WTC11 (cell line): ENCODE measurements around the gene ATMIN. TPM values are rescaled to one million over a fixed set of nuclear protein-coding genes. Genes with fewer than 3 reads are reported as not detected.

ENCODE experiments used
- ATAC-seq: fragments of 200-7000 bp; cut with Tn5 transposase; 2 replicates; pipeline ENCODE4 v1.10.0; 2021; ENCODE audit warnings: mild to moderate bottlenecking, moderate library complexity
- CTCF ChIA-PET: fragments of 300-600 bp; sonication (Branson Sonifier 250); formaldehyde crosslinking; loops from one replicate; lab custom pipeline; 2021; ENCODE audit warnings: antibody characterized with exemption; lab: Charles Lee
- POLR2A ChIA-PET: fragments of 350-600 bp; sonication (Branson Sonifier 250); formaldehyde crosslinking; loops from one replicate; lab custom pipeline; 2021; ENCODE audit warnings: antibody characterized with exemption; lab: Charles Lee
- DNase-seq: peaks from one replicate; pipeline ENCODE4 v3.0.0; 2021; ENCODE audit warnings: low spot score
- H3K27ac Mint-ChIP-seq: 2 replicates; pipeline ENCODE4 v1.8.0; 2021; ENCODE audit warnings: mixed read lengths
- H3K27me3 Mint-ChIP-seq: 2 replicates; pipeline ENCODE4 v1.8.0; 2021; ENCODE audit warnings: low read depth, mild to moderate bottlenecking, moderate library complexity, mixed read lengths
- H3K36me3 Mint-ChIP-seq: 2 replicates; pipeline ENCODE4 v1.8.0; 2021; ENCODE audit warnings: mixed read lengths
- H3K4me1 Mint-ChIP-seq: 2 replicates; pipeline ENCODE4 v1.8.0; 2022; ENCODE audit warnings: mixed read lengths
- H3K4me3 Mint-ChIP-seq: 2 replicates; pipeline ENCODE4 v1.8.0; 2021; ENCODE audit warnings: mild to moderate bottlenecking, moderate library complexity, mixed read lengths
- H3K9me3 Mint-ChIP-seq: 2 replicates; pipeline ENCODE4 v1.8.0; 2021; ENCODE audit warnings: mixed read lengths
- CBFB ChIP-seq: sonication (generic); formaldehyde crosslinking; IDR thresholded peaks from 2 replicates; pipeline ENCODE4 v1.8.1; 2022; ENCODE audit warnings: mild to moderate bottlenecking, low read depth, missing genetic modification reagents
- JUN ChIP-seq: sonication (generic); formaldehyde crosslinking; IDR thresholded peaks from 2 replicates; pipeline ENCODE4 v1.8.0; 2023; ENCODE audit warnings: mild to moderate bottlenecking, missing genetic modification reagents
- MXD4 ChIP-seq: fragments of 250-450 bp; sonication (Bioruptor Pico); IDR thresholded peaks from 2 replicates; pipeline ENCODE4 v1.8.0; 2021; ENCODE audit warnings: mild to moderate bottlenecking, moderate library complexity, borderline replicate concordance
- NFE2L1 ChIP-seq: sonication (generic); formaldehyde crosslinking; IDR thresholded peaks from 2 replicates; pipeline ENCODE4 v1.8.1; 2023; ENCODE audit warnings: missing genetic modification reagents
- NR3C1 ChIP-seq: sonication (generic); formaldehyde crosslinking; conservative IDR thresholded peaks from 2 replicates; pipeline ENCODE4 v1.8.1; 2023; ENCODE audit warnings: low read depth, mild to moderate bottlenecking, missing genetic modification reagents
- OVOL2 ChIP-seq: fragments of 250-450 bp; sonication (Bioruptor Pico); IDR thresholded peaks from 2 replicates; pipeline ENCODE4 v1.9.0; 2021; ENCODE audit warnings: mild to moderate bottlenecking, borderline replicate concordance
- SP1 ChIP-seq: sonication (generic); formaldehyde crosslinking; conservative IDR thresholded peaks from 2 replicates; pipeline ENCODE4 v1.8.1; 2022; ENCODE audit warnings: missing genetic modification reagents
- TEAD1 ChIP-seq: sonication (generic); formaldehyde crosslinking; IDR thresholded peaks from 2 replicates; pipeline ENCODE4 v1.8.0; 2022; ENCODE audit warnings: mild to moderate bottlenecking, missing genetic modification reagents
- ZNF263 ChIP-seq: sonication (generic); formaldehyde crosslinking; IDR thresholded peaks from 2 replicates; pipeline ENCODE4 v1.8.1; 2022; ENCODE audit warnings: low read depth, mild to moderate bottlenecking, moderate library complexity, missing genetic modification reagents
- ZNF317 ChIP-seq: sonication (generic); formaldehyde crosslinking; IDR thresholded peaks from 2 replicates; pipeline ENCODE4 v1.8.1; 2023; ENCODE audit warnings: low read depth, mild to moderate bottlenecking, moderate library complexity, missing genetic modification reagents, borderline replicate concordance
- ZNF423 ChIP-seq: fragments of 250-450 bp; sonication (Bioruptor Pico); IDR thresholded peaks from 2 replicates; pipeline ENCODE4 v2.1.2; 2022; ENCODE audit warnings: mild to moderate bottlenecking, moderate library complexity
- total RNA-seq: library from RNA; stranded (reverse); gene quantifications from 3 replicates; pipeline ENCODE4 v1.2.3, GENCODE V29; 2021
- TF ChIP-seq, protein P1 (sequence below): sonication (generic); formaldehyde crosslinking; IDR thresholded peaks from 2 replicates; pipeline ENCODE4 v1.8.1; 2023; ENCODE audit warnings: mild to moderate bottlenecking, missing genetic modification reagents, borderline replicate concordance
- TF ChIP-seq, protein P2 (sequence below): fragments of 250-450 bp; sonication (Bioruptor Pico); IDR thresholded peaks from 2 replicates; pipeline ENCODE4 v1.9.0; 2021; ENCODE audit warnings: moderate library complexity, mild to moderate bottlenecking, inconsistent platforms, borderline replicate concordance
- TF ChIP-seq, protein P3 (sequence below): fragments of 250-450 bp; sonication (Bioruptor Pico); IDR thresholded peaks from 2 replicates; pipeline ENCODE4 v1.9.0; 2021; ENCODE audit warnings: mild to moderate bottlenecking, borderline replicate concordance
- TF ChIP-seq, protein P4 (sequence below): fragments of 250-450 bp; sonication (Bioruptor Pico); IDR thresholded peaks from 2 replicates; pipeline ENCODE4 v1.8.0; 2021; ENCODE audit warnings: mild to moderate bottlenecking
- TF ChIP-seq, protein P5 (sequence below): sonication (generic); formaldehyde crosslinking; IDR thresholded peaks from 2 replicates; pipeline ENCODE4 v1.8.1; 2023; ENCODE audit warnings: mild to moderate bottlenecking, missing genetic modification reagents, moderate library complexity
- TF ChIP-seq, protein P6 (sequence below): sonication (generic); formaldehyde crosslinking; conservative IDR thresholded peaks from 2 replicates; pipeline ENCODE4 v1.8.1; 2022; ENCODE audit warnings: mild to moderate bottlenecking, missing genetic modification reagents

Gene ATMIN
- total RNA-seq, 1 experiment from 2014 or later, result 43.1 TPM

DNA sequence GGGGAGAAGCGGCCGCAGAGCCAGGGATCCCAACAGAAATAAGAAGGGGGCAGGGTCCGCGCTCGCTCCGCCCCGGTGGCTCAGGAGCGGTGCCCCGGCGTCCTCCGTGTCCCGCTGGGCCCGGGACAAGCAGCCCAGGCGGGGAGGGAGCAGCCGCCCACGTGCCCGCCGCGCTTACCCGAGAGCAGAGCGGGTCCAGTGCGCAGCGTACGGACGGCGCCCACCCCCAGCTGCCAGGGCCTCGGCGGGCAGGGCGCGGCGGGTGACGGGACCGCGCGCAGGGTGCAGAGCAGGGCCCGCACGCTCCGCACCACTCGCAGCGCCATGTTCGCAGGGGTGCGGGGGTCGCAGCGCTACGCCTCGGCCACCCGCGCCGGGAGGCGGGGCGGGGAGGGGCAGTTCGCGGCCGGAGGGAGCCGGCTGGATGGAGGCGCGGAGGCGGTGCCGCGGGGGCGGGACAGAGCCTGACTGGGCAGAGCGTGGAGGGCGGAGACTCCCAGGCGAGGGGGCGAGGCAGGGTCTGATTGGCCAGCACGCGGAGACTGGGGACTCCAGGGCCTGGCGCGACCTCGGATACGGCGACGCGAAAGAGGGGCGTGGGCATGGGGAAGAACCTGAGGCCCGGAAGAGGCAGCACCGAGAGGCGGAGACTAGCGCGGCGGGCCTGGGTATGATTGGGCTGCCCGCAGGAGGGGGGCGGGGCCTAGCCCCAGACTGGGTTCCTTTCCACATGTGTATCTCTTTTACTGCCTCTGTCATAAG lies 60.5 kb downstream of the ATMIN start, which contains the start of gene GCSH (continued):
- TF ChIP-seq, protein P1, sequence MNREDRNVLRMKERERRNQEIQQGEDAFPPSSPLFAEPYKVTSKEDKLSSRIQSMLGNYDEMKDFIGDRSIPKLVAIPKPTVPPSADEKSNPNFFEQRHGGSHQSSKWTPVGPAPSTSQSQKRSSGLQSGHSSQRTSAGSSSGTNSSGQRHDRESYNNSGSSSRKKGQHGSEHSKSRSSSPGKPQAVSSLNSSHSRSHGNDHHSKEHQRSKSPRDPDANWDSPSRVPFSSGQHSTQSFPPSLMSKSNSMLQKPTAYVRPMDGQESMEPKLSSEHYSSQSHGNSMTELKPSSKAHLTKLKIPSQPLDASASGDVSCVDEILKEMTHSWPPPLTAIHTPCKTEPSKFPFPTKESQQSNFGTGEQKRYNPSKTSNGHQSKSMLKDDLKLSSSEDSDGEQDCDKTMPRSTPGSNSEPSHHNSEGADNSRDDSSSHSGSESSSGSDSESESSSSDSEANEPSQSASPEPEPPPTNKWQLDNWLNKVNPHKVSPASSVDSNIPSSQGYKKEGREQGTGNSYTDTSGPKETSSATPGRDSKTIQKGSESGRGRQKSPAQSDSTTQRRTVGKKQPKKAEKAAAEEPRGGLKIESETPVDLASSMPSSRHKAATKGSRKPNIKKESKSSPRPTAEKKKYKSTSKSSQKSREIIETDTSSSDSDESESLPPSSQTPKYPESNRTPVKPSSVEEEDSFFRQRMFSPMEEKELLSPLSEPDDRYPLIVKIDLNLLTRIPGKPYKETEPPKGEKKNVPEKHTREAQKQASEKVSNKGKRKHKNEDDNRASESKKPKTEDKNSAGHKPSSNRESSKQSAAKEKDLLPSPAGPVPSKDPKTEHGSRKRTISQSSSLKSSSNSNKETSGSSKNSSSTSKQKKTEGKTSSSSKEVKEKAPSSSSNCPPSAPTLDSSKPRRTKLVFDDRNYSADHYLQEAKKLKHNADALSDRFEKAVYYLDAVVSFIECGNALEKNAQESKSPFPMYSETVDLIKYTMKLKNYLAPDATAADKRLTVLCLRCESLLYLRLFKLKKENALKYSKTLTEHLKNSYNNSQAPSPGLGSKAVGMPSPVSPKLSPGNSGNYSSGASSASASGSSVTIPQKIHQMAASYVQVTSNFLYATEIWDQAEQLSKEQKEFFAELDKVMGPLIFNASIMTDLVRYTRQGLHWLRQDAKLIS (CRISPR knock-in tag), result no peak
- TF ChIP-seq NFE2L1 (CRISPR knock-in tag), result no peak; the same call in 1 of the 2 replicates
- TF ChIP-seq, protein P2, sequence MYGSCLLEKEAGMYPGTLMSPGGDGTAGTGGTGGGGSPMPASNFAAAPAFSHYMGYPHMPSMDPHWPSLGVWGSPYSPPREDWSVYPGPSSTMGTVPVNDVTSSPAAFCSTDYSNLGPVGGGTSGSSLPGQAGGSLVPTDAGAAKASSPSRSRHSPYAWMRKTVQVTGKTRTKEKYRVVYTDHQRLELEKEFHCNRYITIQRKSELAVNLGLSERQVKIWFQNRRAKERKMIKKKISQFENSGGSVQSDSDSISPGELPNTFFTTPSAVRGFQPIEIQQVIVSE (CRISPR knock-in tag), result no peak
- no peak for TF ChIP-seq NR3C1 (CRISPR knock-in tag)
- TF ChIP-seq ZNF263 (CRISPR knock-in tag), result no peak
- no peak; the same call in 1 of the 2 replicates for TF ChIP-seq JUN (CRISPR knock-in tag)
- TF ChIP-seq, protein P3, sequence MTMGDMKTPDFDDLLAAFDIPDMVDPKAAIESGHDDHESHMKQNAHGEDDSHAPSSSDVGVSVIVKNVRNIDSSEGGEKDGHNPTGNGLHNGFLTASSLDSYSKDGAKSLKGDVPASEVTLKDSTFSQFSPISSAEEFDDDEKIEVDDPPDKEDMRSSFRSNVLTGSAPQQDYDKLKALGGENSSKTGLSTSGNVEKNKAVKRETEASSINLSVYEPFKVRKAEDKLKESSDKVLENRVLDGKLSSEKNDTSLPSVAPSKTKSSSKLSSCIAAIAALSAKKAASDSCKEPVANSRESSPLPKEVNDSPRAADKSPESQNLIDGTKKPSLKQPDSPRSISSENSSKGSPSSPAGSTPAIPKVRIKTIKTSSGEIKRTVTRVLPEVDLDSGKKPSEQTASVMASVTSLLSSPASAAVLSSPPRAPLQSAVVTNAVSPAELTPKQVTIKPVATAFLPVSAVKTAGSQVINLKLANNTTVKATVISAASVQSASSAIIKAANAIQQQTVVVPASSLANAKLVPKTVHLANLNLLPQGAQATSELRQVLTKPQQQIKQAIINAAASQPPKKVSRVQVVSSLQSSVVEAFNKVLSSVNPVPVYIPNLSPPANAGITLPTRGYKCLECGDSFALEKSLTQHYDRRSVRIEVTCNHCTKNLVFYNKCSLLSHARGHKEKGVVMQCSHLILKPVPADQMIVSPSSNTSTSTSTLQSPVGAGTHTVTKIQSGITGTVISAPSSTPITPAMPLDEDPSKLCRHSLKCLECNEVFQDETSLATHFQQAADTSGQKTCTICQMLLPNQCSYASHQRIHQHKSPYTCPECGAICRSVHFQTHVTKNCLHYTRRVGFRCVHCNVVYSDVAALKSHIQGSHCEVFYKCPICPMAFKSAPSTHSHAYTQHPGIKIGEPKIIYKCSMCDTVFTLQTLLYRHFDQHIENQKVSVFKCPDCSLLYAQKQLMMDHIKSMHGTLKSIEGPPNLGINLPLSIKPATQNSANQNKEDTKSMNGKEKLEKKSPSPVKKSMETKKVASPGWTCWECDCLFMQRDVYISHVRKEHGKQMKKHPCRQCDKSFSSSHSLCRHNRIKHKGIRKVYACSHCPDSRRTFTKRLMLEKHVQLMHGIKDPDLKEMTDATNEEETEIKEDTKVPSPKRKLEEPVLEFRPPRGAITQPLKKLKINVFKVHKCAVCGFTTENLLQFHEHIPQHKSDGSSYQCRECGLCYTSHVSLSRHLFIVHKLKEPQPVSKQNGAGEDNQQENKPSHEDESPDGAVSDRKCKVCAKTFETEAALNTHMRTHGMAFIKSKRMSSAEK, result no peak
- TF ChIP-seq MXD4 (CRISPR knock-in tag), result no peak
- TF ChIP-seq ZNF317 (CRISPR knock-in tag), result no peak; the same call in 1 of the 2 replicates
- TF ChIP-seq, protein P4, sequence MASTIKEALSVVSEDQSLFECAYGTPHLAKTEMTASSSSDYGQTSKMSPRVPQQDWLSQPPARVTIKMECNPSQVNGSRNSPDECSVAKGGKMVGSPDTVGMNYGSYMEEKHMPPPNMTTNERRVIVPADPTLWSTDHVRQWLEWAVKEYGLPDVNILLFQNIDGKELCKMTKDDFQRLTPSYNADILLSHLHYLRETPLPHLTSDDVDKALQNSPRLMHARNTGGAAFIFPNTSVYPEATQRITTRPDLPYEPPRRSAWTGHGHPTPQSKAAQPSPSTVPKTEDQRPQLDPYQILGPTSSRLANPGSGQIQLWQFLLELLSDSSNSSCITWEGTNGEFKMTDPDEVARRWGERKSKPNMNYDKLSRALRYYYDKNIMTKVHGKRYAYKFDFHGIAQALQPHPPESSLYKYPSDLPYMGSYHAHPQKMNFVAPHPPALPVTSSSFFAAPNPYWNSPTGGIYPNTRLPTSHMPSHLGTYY (CRISPR knock-in tag), result no peak
- TF ChIP-seq TEAD1, result no peak
- no peak for TF ChIP-seq ZNF423 (CRISPR knock-in tag)
- TF ChIP-seq SP1, result peak; percentile 94

DNA sequence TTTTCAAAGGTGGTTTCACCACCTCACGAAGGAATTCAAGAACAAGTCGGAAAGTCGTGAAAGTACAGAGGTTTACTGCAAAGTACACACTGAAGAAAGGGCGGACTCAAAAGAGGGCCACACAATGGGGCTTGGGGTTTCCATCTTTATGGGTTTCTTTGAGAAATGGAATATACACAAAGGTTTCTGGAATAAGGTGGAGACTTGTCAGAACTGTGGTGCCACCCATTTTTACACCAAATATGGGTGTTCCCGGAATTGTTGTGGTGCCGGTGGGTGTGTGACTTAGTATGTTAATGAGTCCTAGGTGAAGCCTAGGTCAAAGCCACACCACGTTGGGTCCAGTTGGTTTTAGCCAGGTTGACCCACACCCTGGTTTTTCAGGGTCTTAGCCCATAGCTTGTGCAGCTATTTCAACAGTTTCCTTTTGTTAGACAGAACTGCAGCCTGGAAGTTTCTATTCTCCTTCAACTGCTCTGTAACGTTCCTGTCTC lies 61.1 kb downstream of the ATMIN start:
- DNase-seq (no peak), ATAC-seq (no peak)
- peak overlapping the region; percentile 69 for H3K27ac Mint-ChIP-seq
- peaks cover 13% of the 10 kb centered on the region for H3K4me1 Mint-ChIP-seq
- H3K9me3 Mint-ChIP-seq, result peaks cover 6% of the 10 kb centered on the region
- TF ChIP-seq, protein P5, sequence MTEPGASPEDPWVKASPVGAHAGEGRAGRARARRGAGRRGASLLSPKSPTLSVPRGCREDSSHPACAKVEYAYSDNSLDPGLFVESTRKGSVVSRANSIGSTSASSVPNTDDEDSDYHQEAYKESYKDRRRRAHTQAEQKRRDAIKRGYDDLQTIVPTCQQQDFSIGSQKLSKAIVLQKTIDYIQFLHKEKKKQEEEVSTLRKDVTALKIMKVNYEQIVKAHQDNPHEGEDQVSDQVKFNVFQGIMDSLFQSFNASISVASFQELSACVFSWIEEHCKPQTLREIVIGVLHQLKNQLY (CRISPR knock-in tag), result no peak
- TF ChIP-seq CBFB (CRISPR knock-in tag) (no peak), OVOL2 (no peak)
- TF ChIP-seq, protein P6, sequence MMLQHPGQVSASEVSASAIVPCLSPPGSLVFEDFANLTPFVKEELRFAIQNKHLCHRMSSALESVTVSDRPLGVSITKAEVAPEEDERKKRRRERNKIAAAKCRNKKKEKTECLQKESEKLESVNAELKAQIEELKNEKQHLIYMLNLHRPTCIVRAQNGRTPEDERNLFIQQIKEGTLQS (CRISPR knock-in tag), result no peak
- no peaks in the 10 kb centered on the region; the same call in 1 of the 2 replicates for H3K27me3 Mint-ChIP-seq
- POLR2A ChIA-PET, result no interaction called here
- no peaks in the 10 kb centered on the region; the same call in 1 of the 2 replicates for H3K36me3 Mint-ChIP-seq
- peak overlapping the region; percentile 45 for H3K4me3 Mint-ChIP-seq
- CTCF ChIA-PET, result no interaction called here
